Liver (tissue), 9 donors: ENCODE measurements around the gene BCAS4. TPM values are rescaled to one million over a fixed set of nuclear protein-coding genes. Genes with fewer than 3 reads are reported as not detected.

Source experiments
- DNase-seq: peaks from one replicate; pipeline ENCODE4 v3.0.0-alpha.2; 2017; ENCODE audit warnings: low spot score
- H3K27ac ChIP-seq, 2 donors: one replicate each; pipeline ENCODE4 v1.7.0; 2013; ENCODE audit warnings: inconsistent platforms in 2 of 2, low read length in 2 of 2, control low read depth in 1 of 2, low read depth in 1 of 2, mild to moderate bottlenecking in 1 of 2
- H3K27me3 ChIP-seq, 4 donors: one replicate each; pipeline versions ENCODE4 v1.6.1 to v1.7.0; 2013; ENCODE audit warnings: low read length in 3 of 4, inconsistent platforms in 1 of 4, mild to moderate bottlenecking in 1 of 4, moderate library complexity in 1 of 4; ENCODE audit not compliant: control insufficient read depth in 4 of 4, insufficient read depth in 4 of 4
- H3K36me3 ChIP-seq, 4 donors: one replicate each; pipeline versions ENCODE4 v1.6.1 to v1.7.0; 2013; ENCODE audit warnings: low read length in 3 of 4, mild to moderate bottlenecking in 3 of 4, low read depth in 1 of 4, moderate library complexity in 1 of 4; ENCODE audit not compliant: control insufficient read depth in 4 of 4, insufficient read depth in 3 of 4
- H3K4me1 ChIP-seq, 4 donors: one replicate each; pipeline versions ENCODE4 v1.6.1 to v1.7.0; 2013; ENCODE audit warnings: low read length in 3 of 4, mild to moderate bottlenecking in 3 of 4, moderate library complexity in 1 of 4; ENCODE audit not compliant: control insufficient read depth in 4 of 4, insufficient read depth in 4 of 4
- H3K4me3 ChIP-seq, 3 donors: one replicate each; pipeline versions ENCODE4 v1.6.1 to v1.7.0; 2013; ENCODE audit warnings: low read length in 3 of 3, control low read depth in 1 of 3, low read depth in 1 of 3, mild to moderate bottlenecking in 1 of 3
- H3K9ac ChIP-seq, 2 donors: one replicate each; pipeline ENCODE4 v1.7.0; 2013; ENCODE audit warnings: low read length in 2 of 2, mild to moderate bottlenecking in 2 of 2, moderate library complexity in 2 of 2, control low read depth in 1 of 2, low read depth in 1 of 2
- H3K9me3 ChIP-seq, 4 donors: one replicate each; pipeline versions ENCODE4 v1.6.1 to v1.7.0; 2013; ENCODE audit warnings: low read length in 3 of 4; ENCODE audit not compliant: control insufficient read depth in 4 of 4
- ATF3 ChIP-seq: IDR thresholded peaks from 2 replicates; pipeline ENCODE4 v1.6.1; 2016; ENCODE audit warnings: antibody characterized with exemption
- CTCF ChIP-seq: fragments of 150-350 bp; IDR thresholded peaks from 2 replicates; pipeline ENCODE4 v1.5.1; 2017; ENCODE audit warnings: improper control_type of control experiment, low read depth, low read length; ENCODE audit not compliant: missing input control
- EGR1 ChIP-seq, 2 donors: IDR thresholded peaks; 2 replicates each; pipeline ENCODE4 v1.6.1; 2016 to 2018; ENCODE audit warnings: antibody characterized with exemption in 2 of 2, low read depth in 2 of 2
- FOXA2 ChIP-seq: IDR thresholded peaks from 2 replicates; pipeline ENCODE4 v1.6.1; 2016; ENCODE audit warnings: antibody characterized with exemption
- GABPA ChIP-seq, 2 donors: IDR thresholded peaks in 1 of 2; conservative IDR thresholded peaks in 1 of 2; 2 replicates each; pipeline ENCODE4 v1.6.1; 2016; ENCODE audit warnings: antibody characterized with exemption in 2 of 2, mild to moderate bottlenecking in 1 of 2, moderate library complexity in 1 of 2
- HNF4A ChIP-seq, 2 donors: conservative IDR thresholded peaks; 2 replicates each; pipeline ENCODE4 v1.6.1; 2016; ENCODE audit warnings: antibody characterized with exemption in 2 of 2, mild to moderate bottlenecking in 2 of 2
- HNF4G ChIP-seq: IDR thresholded peaks from 2 replicates; pipeline ENCODE4 v1.6.1; 2016; ENCODE audit warnings: antibody characterized with exemption
- JUND ChIP-seq, 2 donors: IDR thresholded peaks; 2 replicates each; pipeline ENCODE4 v1.6.1; 2016; ENCODE audit warnings: antibody characterized with exemption in 2 of 2
- MAX ChIP-seq: IDR thresholded peaks from 2 replicates; pipeline ENCODE4 v1.6.1; 2016; ENCODE audit warnings: antibody characterized with exemption
- NR2F2 ChIP-seq: IDR thresholded peaks from 2 replicates; pipeline ENCODE4 v1.6.1; 2016; ENCODE audit warnings: antibody characterized with exemption
- RAD21 ChIP-seq, 2 donors: IDR thresholded peaks; 2 replicates each; pipeline ENCODE4 v1.6.1; 2016; ENCODE audit warnings: antibody characterized with exemption in 2 of 2, mild to moderate bottlenecking in 2 of 2
- REST ChIP-seq: IDR thresholded peaks from 2 replicates; pipeline ENCODE4 v1.6.1; 2016; ENCODE audit warnings: antibody characterized with exemption, mild to moderate bottlenecking
- RXRA ChIP-seq, 2 donors: IDR thresholded peaks; 2 replicates each; pipeline ENCODE4 v1.6.1; 2017 to 2018; ENCODE audit warnings: antibody characterized with exemption in 2 of 2, mild to moderate bottlenecking in 1 of 2
- SP1 ChIP-seq: IDR thresholded peaks from 2 replicates; pipeline ENCODE4 v1.6.1; 2018; ENCODE audit warnings: antibody characterized with exemption, mild to moderate bottlenecking
- TAF1 ChIP-seq: conservative IDR thresholded peaks from 2 replicates; pipeline ENCODE4 v1.6.1; 2016; ENCODE audit warnings: antibody characterized with exemption, mild to moderate bottlenecking
- YY1 ChIP-seq: IDR thresholded peaks from 2 replicates; pipeline ENCODE4 v1.6.1; 2016; ENCODE audit warnings: antibody characterized with exemption, mild to moderate bottlenecking
- ZBTB33 ChIP-seq: IDR thresholded peaks from 2 replicates; pipeline ENCODE4 v1.6.1; 2016; ENCODE audit warnings: antibody characterized with exemption
- WGBS: extraction: QIAGEN DNeasy Blood & Tissue Kit; methylation state at CpG from one replicate; pipeline ENCODE4 v1.1.7; 2013; 5-methylcytosine and 5-hydroxymethylcytosine counted together
- polyA plus RNA-seq, 2 donors: library from polyadenylated mRNA; stranded (reverse) in 1 of 2; unstranded in 1 of 2; fragments of 200-250 nt in 1 of 2; fragments of >200 nt in 1 of 2; fragmentation: Nextera tagmentation in 1 of 2; extraction: Ambion mirVana in 1 of 2; gene quantifications; one replicate each; pipeline versions ENCODE4 v1.2.1 to v1.2.3, GENCODE V29; 2013 to 2015
- total RNA-seq, 2 donors: library from RNA; depleted of rRNA; stranded (reverse); fragments of >200 nt; gene quantifications; one replicate each; pipeline ENCODE4 v1.2.3, GENCODE V29; 2014
- donor health status: healthy.
- donor health status: healthy.
- donor health status: healthy.
- donor health status: healthy.
- donor health status: healthy.

The BCAS4 gene
- total and polyA plus RNA-seq, 4 donors: 0.25 to 0.50 (median 0.47) TPM

GRCh38 chr20:50892394-50892793 is 97.5 kb downstream of the BCAS4 start:
- DNase-seq: no peak
- Histone ChIP-seq H3K4me1 (peaks cover 0 to 6% (median under 1%) of the 10 kb centered on the region in 4 donors), H3K36me3 (peaks cover 4 to 47% (median 37%) of the 10 kb centered on the region in 4 donors), H3K9ac (no peak overlapping the region), H3K9me3 (no peaks in the 10 kb centered on the region), H3K4me3 (no peak overlapping the region), H3K27ac (no peak overlapping the region), H3K27me3 (no peaks in the 10 kb centered on the region)
- WGBS: 94% methylated on average over 8 of the region's 8 CpGs
- TF ChIP-seq REST: no peak
- no peak for TF ChIP-seq HNF4G
- no peak for TF ChIP-seq RXRA (IDR thresholded peaks at IDR 0.05)
- no peak for TF ChIP-seq JUND (IDR thresholded peaks at IDR 0.05)
- TF ChIP-seq RAD21 (IDR thresholded peaks at IDR 0.05): no peak
- TF ChIP-seq EGR1 (IDR thresholded peaks at IDR 0.05; ENCODE audit: low read depth in 2 of 2): no peak
- no peak for TF ChIP-seq FOXA2
- TF ChIP-seq ZBTB33: no peak
- no peak for TF ChIP-seq NR2F2
- TF ChIP-seq HNF4A (conservative IDR thresholded peaks at IDR 0.05): no peak
- no peak for TF ChIP-seq SP1
- no peak for TF ChIP-seq TAF1
- no peak for TF ChIP-seq CTCF
- no peak for TF ChIP-seq MAX
- no peak for TF ChIP-seq ATF3
- TF ChIP-seq GABPA (IDR thresholded peaks at IDR 0.05 in 1 of 2, conservative IDR thresholded peaks at IDR 0.05 in 1 of 2): no peak
- TF ChIP-seq YY1: no peak

- no peaks in the 10 kb centered on the region for H3K9me3 ChIP-seq
- H3K4me1 ChIP-seq: peaks cover 0 to 6% (median under 1%) of the 10 kb centered on the region in 4 donors
- no peaks in the 10 kb centered on the region for H3K27me3 ChIP-seq
- no peak overlapping the region for H3K9ac ChIP-seq
- TF ChIP-seq ZBTB33 (no peak), TAF1 (no peak), NR2F2 (no peak), HNF4A (conservative IDR thresholded peaks at IDR 0.05) (no peak), SP1 (no peak), GABPA (IDR thresholded peaks at IDR 0.05 in 1 of 2, conservative IDR thresholded peaks at IDR 0.05 in 1 of 2) (no peak)
- H3K4me3 ChIP-seq: no peak overlapping the region
- DNase-seq: no peak
- H3K27ac ChIP-seq: no peak overlapping the region
- peaks cover 4 to 57% (median 43%) of the 10 kb centered on the region in 4 donors for H3K36me3 ChIP-seq
- 97% methylated on average over 7 of the region's 7 CpGs for WGBS
Observed at GRCh38 chr20:50893620-50894019, 98.8 kb downstream of the BCAS4 start.
